HG02571 (cell line): ENCODE results near the gene ABCA13.

ENCODE experiments used
- ATAC-seq: cut with Tn5 transposase; IDR thresholded peaks from one replicate; pipeline ENCODE4 v1.9.1; 2021; ENCODE audit warnings: mild to moderate bottlenecking, moderate library complexity; ENCODE audit not compliant: unreplicated experiment

Gene ABCA13

GRCh38 chr7:48355346-48355745 is 184.1 kb downstream of the ABCA13 start:
- ATAC-seq: no peak

GRCh38 chr7:48360574-48360973 is 189.3 kb downstream of the ABCA13 start:
- ATAC-seq: no peak

- no peak for ATAC-seq
Observed at GRCh38 chr7:48363174-48363573, 191.9 kb downstream of the ABCA13 start.

- no peak for ATAC-seq
Observed at GRCh38 chr7:48365010-48365409, 193.8 kb downstream of the ABCA13 start.

- ATAC-seq: no peak
Observed at GRCh38 chr7:48366096-48366495, 194.8 kb downstream of the ABCA13 start.

GRCh38 chr7:48376263-48376662 is 205.0 kb downstream of the ABCA13 start:
- no peak for ATAC-seq

GRCh38 chr7:48380921-48381320 is 209.7 kb downstream of the ABCA13 start:
- ATAC-seq: no peak

GRCh38 chr7:48381571-48381970 is 210.3 kb downstream of the ABCA13 start:
- no peak for ATAC-seq

- ATAC-seq: no peak
Observed at GRCh38 chr7:48384180-48384752, 213.0 kb downstream of the ABCA13 start.

- ATAC-seq: no peak
Observed at GRCh38 chr7:48387932-48388331, 216.7 kb downstream of the ABCA13 start.

- no peak for ATAC-seq
Observed at GRCh38 chr7:48388911-48389310, 217.7 kb downstream of the ABCA13 start.

- ATAC-seq: no peak
Observed at GRCh38 chr7:48389977-48390376, 218.7 kb downstream of the ABCA13 start.

- no peak for ATAC-seq
Observed at GRCh38 chr7:48390388-48391327, 219.4 kb downstream of the ABCA13 start.

- ATAC-seq: no peak
Observed at GRCh38 chr7:48398191-48398590, 226.9 kb downstream of the ABCA13 start.

- no peak for ATAC-seq
Observed at GRCh38 chr7:48402721-48403120, 231.5 kb downstream of the ABCA13 start.

GRCh38 chr7:48408731-48409130 is 237.5 kb downstream of the ABCA13 start:
- no peak for ATAC-seq

- ATAC-seq: no peak
Observed at GRCh38 chr7:48411619-48412018, 240.4 kb downstream of the ABCA13 start.

- ATAC-seq: no peak
Observed at GRCh38 chr7:48414011-48414732, 242.9 kb downstream of the ABCA13 start.

GRCh38 chr7:48416327-48416908 is 245.2 kb downstream of the ABCA13 start:
- no peak for ATAC-seq

- no peak for ATAC-seq
Observed at GRCh38 chr7:48419401-48419800, 248.1 kb downstream of the ABCA13 start.

- no peak for ATAC-seq
Observed at GRCh38 chr7:48420206-48420605, 248.9 kb downstream of the ABCA13 start.
